Measurements from ENCODE around the gene MED14. TPM values are rescaled to one million over a fixed set of nuclear protein-coding genes. Genes with fewer than 3 reads are reported as not detected.

Gene MED14
- total and polyA plus RNA-seq, 10 of the 15 experiments (the other 5 are each of a cell fraction or from before 2014, with no cell fraction given), result 8.8 to 99.4 (median 29.4) TPM

DNA sequence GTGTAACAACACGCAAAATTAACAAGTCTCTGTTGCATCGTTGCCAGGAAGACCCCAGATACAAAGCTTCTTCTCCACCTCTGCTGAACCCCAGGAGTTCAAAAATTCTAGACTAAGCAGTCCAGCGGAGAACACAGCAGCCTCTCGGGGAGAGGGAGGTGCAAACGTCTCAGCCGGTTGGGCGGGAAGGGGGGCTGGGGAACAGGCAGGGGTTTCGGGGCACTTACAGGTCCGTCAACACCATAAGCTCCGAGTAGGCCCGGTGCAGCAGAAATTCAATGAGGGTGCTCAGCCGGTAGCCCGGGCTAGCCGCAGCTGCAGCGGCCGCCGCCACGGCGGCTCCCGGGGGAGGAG, 394 bp downstream of the MED14 start:
- FAIRE-seq (no peak), DNase-seq (ENCODE audit: low read depth, low spot score) (no peak), ATAC-seq (peak; percentile 11)
- H3K4me2 ChIP-seq (ENCODE audit: control insufficient read depth, insufficient read depth), result peak overlapping the region; percentile 77; the same call in 1 of the 2 replicates
- H3K9me3 ChIP-seq (replicated peaks; ENCODE audit: control insufficient read depth, insufficient read depth, low read length), result no peaks in the 10 kb centered on the region; the same call in 1 of the 3 replicates
- peak overlapping the region; percentile 88 for H3K9ac ChIP-seq (ENCODE audit: control insufficient read depth, insufficient read depth, low read length)
- H3K27ac ChIP-seq (ENCODE audit: control insufficient read depth, insufficient read depth), result peak overlapping the region; percentile 92
- peak overlapping the region; percentile 87 for H2AFZ ChIP-seq (ENCODE audit: control insufficient read depth, low read depth, low read length)
- peak overlapping the region; percentile 86 for H3K4me3 ChIP-seq
- H4K20me1 ChIP-seq (ENCODE audit: control insufficient read depth, insufficient read depth), result no peaks in the 10 kb centered on the region
- H3K27me3 ChIP-seq (replicated peaks in 1 of 2; ENCODE audit: control insufficient read depth in 2 of 2, insufficient read depth in 2 of 2, low read length in 1 of 2), result no peaks in the 10 kb centered on the region
- H3K36me3 ChIP-seq (ENCODE audit: control insufficient read depth in 2 of 2, insufficient read depth in 2 of 2, low read length in 1 of 2), result no peaks in the 10 kb centered on the region
- ChIA-PET CTCF (interaction anchor here (0.8 to 2.8 kb wide), 4 partner anchors 11 to 380 kb away, joined by 3 to 15 read pairs (median 6); no protein-coding TSS in a partner anchor), RAD21 (ENCODE audit: unreplicated experiment) (interaction anchor here (0.8 to 1.9 kb wide), 5 partner anchors 9 to 382 kb away, joined by 3 to 8 read pairs (median 3); no protein-coding TSS in a partner anchor), POLR2A (interaction anchor here (0.5 to 1.1 kb wide), 4 partner anchors 14 to 380 kb away, joined by 3 to 4 read pairs (median 4); partner anchors contain the start of gene USP9X), SMC1A (ENCODE audit: uncharacterized antibody, unreplicated experiment) (interaction anchor here (0.9 to 3.3 kb wide), 8 partner anchors 9 to 382 kb away, joined by 3 to 31 read pairs (median 4); no protein-coding TSS in a partner anchor)
- peaks cover 47% of the 10 kb centered on the region for H3K79me2 ChIP-seq (ENCODE audit: control insufficient read depth, insufficient read depth, low read length)
- H3K4me1 ChIP-seq (ENCODE audit: control insufficient read depth, insufficient read depth, low read length), result no peaks in the 10 kb centered on the region; the same call in 1 of the 2 replicates
- in situ Hi-C loops (cut with MboI), result no loop called here
- intact Hi-C loops (cut with micrococcal nuclease; ENCODE audit: unreplicated experiment), result loop anchor here (2.0 to 5.0 kb wide), 5 partner anchors 57 to 382 kb away; partner anchors contain the start of gene USP9X
- 0 out of 3 replicates have a peak, but pooled peaks of 1 of the 2 experiments have one; percentile 24 for TF ChIP-seq EGR1 (IDR thresholded peaks at IDR 0.05; ENCODE audit: borderline replicate concordance in 1 of 2, low read depth in 2 of 2, low read length in 2 of 2)
- TF ChIP-seq BRCA1 (IDR thresholded peaks at IDR 0.05; ENCODE audit: low read depth, low read length), result no peak
- no TSS peak for BruUV-seq (replicated peaks)
- WGBS (ENCODE audit: insufficient coverage, insufficient replicate concordance, low lambda C conversion rate, missing lambda C conversion rate), result 2% methylated on average over 19 of the region's 20 CpGs

DNA sequence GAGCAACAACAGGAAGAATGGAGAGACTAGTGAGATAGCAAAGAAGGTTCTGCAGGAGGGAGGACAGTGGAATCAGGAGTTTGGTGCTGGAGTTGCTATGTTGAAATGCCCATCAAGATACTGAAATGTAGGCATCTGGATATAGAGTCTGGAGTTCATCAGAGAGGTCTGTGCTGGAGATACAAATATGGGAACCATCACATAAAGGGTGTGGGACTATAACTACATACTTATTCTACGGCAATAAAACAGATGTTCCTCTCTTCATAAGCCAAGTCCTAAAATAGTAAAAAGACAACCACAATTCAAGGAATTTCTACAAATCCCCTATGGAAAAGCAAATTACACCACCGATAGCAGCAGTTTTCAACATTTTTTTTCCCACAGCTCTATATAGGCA, 1.6 kb downstream of the MED14 start:
- POLR2A ChIA-PET, result no interaction called here
- SMC1A ChIA-PET (ENCODE audit: uncharacterized antibody, unreplicated experiment), result interaction anchor here (1.1 kb wide), 1 partner anchor 47 kb away, joined by 4 read pairs; no protein-coding TSS in a partner anchor
- H3K36me3 ChIP-seq (ENCODE audit: control insufficient read depth in 2 of 2, insufficient read depth in 2 of 2, low read length in 1 of 2), result no peaks in the 10 kb centered on the region
- H3K4me2 ChIP-seq (ENCODE audit: control insufficient read depth, insufficient read depth), result peak overlapping the region; percentile 62
- TF ChIP-seq YBX1 (IDR thresholded peaks at IDR 0.05) (no peak), ZNF384 (IDR thresholded peaks at IDR 0.05; ENCODE audit: borderline replicate concordance, low read depth, low read length) (no peak)
- no peak for ATAC-seq
- FAIRE-seq, result no peak
- peak overlapping the region; percentile 86 for H3K4me3 ChIP-seq
- no peaks in the 10 kb centered on the region for H3K27me3 ChIP-seq (replicated peaks in 1 of 2; ENCODE audit: control insufficient read depth in 2 of 2, insufficient read depth in 2 of 2, low read length in 1 of 2)
- no peak for DNase-seq (ENCODE audit: low read depth, low spot score)
- RAD21 ChIA-PET (ENCODE audit: unreplicated experiment), result no interaction called here
- peaks cover 55% of the 10 kb centered on the region for H3K79me2 ChIP-seq (ENCODE audit: control insufficient read depth, insufficient read depth, low read length)
- CTCF ChIA-PET, result interaction anchor here (1.8 kb wide), 1 partner anchor 61 kb away, joined by 5 read pairs; no protein-coding TSS in a partner anchor
- H2AFZ ChIP-seq (ENCODE audit: control insufficient read depth, low read depth, low read length), result no peak overlapping the region
- H3K4me1 ChIP-seq (ENCODE audit: control insufficient read depth, insufficient read depth, low read length), result no peaks in the 10 kb centered on the region; the same call in 1 of the 2 replicates
- in situ Hi-C loops (cut with MboI), result no loop called here
- 66% methylated on average over 2 of the region's 2 CpGs for WGBS (ENCODE audit: insufficient coverage, insufficient replicate concordance, low lambda C conversion rate, missing lambda C conversion rate)
- intact Hi-C loops (cut with micrococcal nuclease; ENCODE audit: unreplicated experiment), result loop anchor here (2.0 to 5.0 kb wide), 3 partner anchors 59 to 384 kb away; partner anchors contain the start of gene USP9X
- peak overlapping the region; percentile 8; the same call in 1 of the 2 replicates for H3K9ac ChIP-seq (ENCODE audit: control insufficient read depth, insufficient read depth, low read length)
- H3K9me3 ChIP-seq (replicated peaks; ENCODE audit: control insufficient read depth, insufficient read depth, low read length), result no peaks in the 10 kb centered on the region; the same call in 1 of the 3 replicates
- no TSS peak for BruUV-seq (replicated peaks)
- no peaks in the 10 kb centered on the region; the same call in 1 of the 2 replicates for H4K20me1 ChIP-seq (ENCODE audit: control insufficient read depth, insufficient read depth)
- H3K27ac ChIP-seq (ENCODE audit: control insufficient read depth, insufficient read depth), result peak overlapping the region; percentile 11; the same call in 1 of the 2 replicates

All from GM12878 (cell line).